Measurements from ENCODE around the gene PGD.
A peak's percentile ranks its signal among the peaks of the same experiment; 100 is the strongest.
"Not testable (repeated sequence)": the region's sequence is repeated elsewhere in the genome, so short reads cannot be mapped to it uniquely, and the experiment has no call there.

PGD gene

DNA sequence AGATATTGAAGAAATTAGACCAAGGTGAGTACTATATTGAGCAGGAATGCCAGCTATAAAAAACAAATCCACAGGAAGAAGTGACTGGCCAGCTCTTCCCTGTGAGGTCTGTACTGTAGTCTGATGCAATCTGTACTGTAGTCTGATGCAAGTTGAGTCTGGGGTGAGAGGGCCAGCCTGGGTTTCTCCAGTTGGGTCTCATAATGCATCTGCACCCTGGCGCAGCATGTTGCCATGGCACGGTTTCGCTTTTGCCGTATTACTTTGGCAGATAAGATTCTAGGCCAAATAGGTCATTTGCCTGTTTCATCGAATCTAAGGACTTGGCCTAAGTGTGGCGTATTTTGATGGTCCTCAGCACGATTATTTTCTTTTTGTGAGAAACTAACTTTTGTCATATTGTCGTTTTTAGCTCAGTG lies 24.4 kb upstream of the PGD start:
- DNase-seq (ENCODE audit: low spot score) = no peak
- TF ChIP-seq CTCF (IDR thresholded peaks at IDR 0.05; ENCODE audit: borderline replicate concordance, control extremely low read depth, extremely low read depth, insufficient read depth, missing control alignments) = no peak
- in situ Hi-C loops (cut with MboI; ENCODE audit: low sequenced_read_pairs, unreplicated experiment) = no loop called here

GRCh38 chr1:10377365-10378029 lies 21.4 kb upstream of the PGD start:
- peak; percentile 47 for TF ChIP-seq CTCF (IDR thresholded peaks at IDR 0.05; ENCODE audit: borderline replicate concordance, control extremely low read depth, extremely low read depth, insufficient read depth, missing control alignments)
- in situ Hi-C loops (cut with MboI; ENCODE audit: low sequenced_read_pairs, unreplicated experiment) = not testable (repeated sequence)
- DNase-seq (ENCODE audit: low spot score) = peak; percentile 68

DNA sequence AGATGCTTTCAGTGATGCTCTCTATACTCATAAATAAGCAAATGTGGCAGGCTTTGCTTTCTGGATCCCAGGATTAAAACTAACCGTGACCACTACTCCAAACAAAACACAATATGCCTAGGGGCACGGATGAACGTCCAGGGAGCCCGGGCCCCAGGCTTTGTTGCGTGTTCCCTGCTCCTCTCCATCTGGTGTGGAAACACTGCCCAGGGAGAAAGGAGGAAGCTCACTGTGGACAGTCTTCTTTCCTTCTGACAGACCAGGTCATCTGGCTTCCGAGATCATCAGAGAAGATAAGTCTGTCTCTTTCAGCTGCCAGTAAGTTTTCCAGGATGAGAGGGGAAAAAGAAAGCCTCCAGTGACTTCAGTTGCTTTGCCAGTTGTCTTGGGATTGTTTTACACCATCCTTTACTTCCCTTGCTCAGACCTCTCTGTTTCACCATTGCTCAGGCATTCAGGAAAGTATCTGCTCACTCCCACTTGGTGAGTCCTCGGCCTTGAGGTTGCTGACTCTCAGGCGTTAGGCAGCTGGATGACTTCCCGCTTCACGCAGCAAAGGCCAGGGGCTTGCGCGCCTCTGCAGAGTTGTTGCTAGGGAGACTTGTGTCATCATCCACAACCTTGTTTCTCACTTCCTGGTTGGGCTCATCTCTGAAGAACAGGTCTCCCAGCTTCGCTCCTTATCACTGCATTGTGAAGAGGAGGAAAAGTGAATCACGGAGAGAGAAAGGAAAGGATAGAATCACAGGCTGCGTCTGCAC lies 20.6 kb upstream of the PGD start:
- in situ Hi-C loops (cut with MboI; ENCODE audit: low sequenced_read_pairs, unreplicated experiment) = no loop called here
- no peak for DNase-seq (ENCODE audit: low spot score)
- TF ChIP-seq CTCF (IDR thresholded peaks at IDR 0.05; ENCODE audit: borderline replicate concordance, control extremely low read depth, extremely low read depth, insufficient read depth, missing control alignments) = no peak

GRCh38 chr1:10379101-10379620 lies 19.7 kb upstream of the PGD start:
- no peak for DNase-seq (ENCODE audit: low spot score)
- in situ Hi-C loops (cut with MboI; ENCODE audit: low sequenced_read_pairs, unreplicated experiment) = no loop called here
- no peak for TF ChIP-seq CTCF (IDR thresholded peaks at IDR 0.05; ENCODE audit: borderline replicate concordance, control extremely low read depth, extremely low read depth, insufficient read depth, missing control alignments)

DNA sequence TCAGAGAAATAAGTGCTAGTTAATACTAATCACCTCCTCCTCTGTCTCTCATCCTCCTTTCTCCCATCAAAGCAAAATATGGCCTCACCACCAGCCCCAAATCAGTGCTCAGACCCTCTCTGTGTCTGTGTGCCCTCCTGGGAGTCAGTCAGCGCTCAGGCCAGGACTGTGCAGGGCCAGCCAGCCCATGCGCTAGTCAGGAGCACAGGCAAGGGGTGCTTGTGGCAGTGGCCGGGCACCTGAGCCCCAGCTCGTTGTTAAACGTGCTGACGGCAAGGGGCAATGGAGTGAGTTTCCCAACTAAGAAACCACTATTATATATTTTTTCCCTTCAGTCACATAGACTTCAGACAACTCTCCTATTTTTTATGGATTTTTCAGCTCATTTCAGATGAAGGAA lies 19.2 kb upstream of the PGD start:
- DNase-seq (ENCODE audit: low spot score) = no peak
- in situ Hi-C loops (cut with MboI; ENCODE audit: low sequenced_read_pairs, unreplicated experiment) = no loop called here
- TF ChIP-seq CTCF (IDR thresholded peaks at IDR 0.05; ENCODE audit: borderline replicate concordance, control extremely low read depth, extremely low read depth, insufficient read depth, missing control alignments) = no peak

DNA sequence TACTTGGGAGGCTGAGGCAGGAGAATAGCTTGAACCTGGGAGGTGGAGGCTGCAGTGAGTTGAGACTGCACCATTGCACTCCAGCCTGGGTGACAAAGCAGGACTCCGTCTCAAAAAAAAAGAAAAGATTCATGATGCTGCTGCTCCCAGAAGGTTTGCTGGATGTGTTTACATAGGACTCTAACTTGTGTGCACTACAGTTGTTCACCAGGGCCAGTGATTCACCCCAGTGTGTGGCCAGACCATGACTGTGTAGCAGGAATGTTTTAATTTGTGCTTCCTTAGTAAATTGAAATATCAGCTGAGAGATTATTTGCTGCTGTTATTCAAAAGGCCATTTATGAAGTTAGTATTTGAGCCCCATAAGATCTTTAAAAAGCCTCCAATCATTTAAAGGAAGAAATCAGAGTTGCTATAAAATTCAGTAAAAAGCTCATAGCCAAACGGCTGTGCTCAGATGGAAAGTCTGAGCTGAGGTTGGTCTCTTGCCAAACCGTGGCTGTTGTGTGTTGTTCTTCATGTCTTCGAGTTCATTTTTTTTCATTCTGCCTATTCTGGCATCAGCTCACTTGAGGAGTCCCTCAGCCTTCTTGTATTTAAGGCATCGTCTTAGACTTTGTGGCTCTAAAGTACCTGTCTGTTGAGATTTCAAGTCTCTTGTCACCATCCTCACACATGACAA lies 18.1 kb upstream of the PGD start:
- DNase-seq (ENCODE audit: low spot score) = no peak
- TF ChIP-seq CTCF (IDR thresholded peaks at IDR 0.05; ENCODE audit: borderline replicate concordance, control extremely low read depth, extremely low read depth, insufficient read depth, missing control alignments) = no peak
- in situ Hi-C loops (cut with MboI; ENCODE audit: low sequenced_read_pairs, unreplicated experiment) = no loop called here
